OCI-LY3 (cell line): Measurements from ENCODE around the gene TLE5.

Experiments used
- H2AFZ ChIP-seq: fragments of 200-600, 300-600 bp; shearing (Covaris generic); 2 replicates; pipeline ENCODE4 v1.6.0; 2014; ENCODE audit warnings: antibody characterized with exemption, low read depth, low read length
- H3K27ac ChIP-seq: fragments of 200-600, 300-600 bp; sonication (generic); 2 replicates; pipeline ENCODE4 v1.5.1; 2014; ENCODE audit warnings: mild to moderate bottlenecking, low read length, moderate library complexity, mixed read lengths
- H3K27me3 ChIP-seq: fragments of 200-600, 300-600 bp; sonication (generic); 2 replicates; pipeline ENCODE4 v1.6.1; 2014; ENCODE audit warnings: low read depth, low read length, mixed read lengths
- H3K36me3 ChIP-seq: fragments of 200-600, 300-600 bp; sonication (generic); replicated peaks from 2 replicates; pipeline ENCODE3; 2014; ENCODE audit warnings: low read depth, low read length, mixed read lengths
- H3K4me1 ChIP-seq: fragments of 300-600, 200-600 bp; sonication (generic); 2 replicates; pipeline ENCODE4 v1.6.1; 2014; ENCODE audit warnings: low read length, mixed read lengths
- H3K4me2 ChIP-seq: fragments of 200-600, 300-600 bp; sonication (generic); 2 replicates; pipeline ENCODE4 v1.6.1; 2014; ENCODE audit warnings: low read length, mixed read lengths
- H3K4me3 ChIP-seq: fragments of 300-600, 200-600 bp; sonication (generic); 2 replicates; pipeline ENCODE4 v1.5.1; 2014; ENCODE audit warnings: antibody characterized with exemption, mild to moderate bottlenecking, low read length, moderate library complexity
- H3K79me2 ChIP-seq: fragments of 300-600, 200-600 bp; shearing (Covaris generic); 2 replicates; pipeline ENCODE4 v1.6.1; 2014; ENCODE audit warnings: mild to moderate bottlenecking, low read length, mixed read lengths
- H3K9ac ChIP-seq: fragments of 300-600, 200-600 bp; shearing (Covaris generic); 2 replicates; pipeline ENCODE4 v1.6.0; 2014; ENCODE audit warnings: mild to moderate bottlenecking, low read length, moderate library complexity
- H3K9me3 ChIP-seq: fragments of 200-600, 300-600 bp; shearing (Covaris generic); 2 replicates; pipeline ENCODE4 v1.6.1; 2014; ENCODE audit warnings: low read length, mixed read lengths; ENCODE audit not compliant: insufficient read depth
- H4K20me1 ChIP-seq: fragments of 200-600, 300-600 bp; sonication (generic); 2 replicates; pipeline ENCODE4 v1.6.1; 2016; ENCODE audit warnings: low read length, mixed read lengths; ENCODE audit not compliant: insufficient read depth
- CTCF ChIP-seq: fragments of 200-600, 300-600 bp; sonication (generic); IDR thresholded peaks from 2 replicates; pipeline ENCODE4 v1.5.1; 2014; ENCODE audit warnings: antibody characterized with exemption, low read length, low read depth
- EZH2phosphoT487 ChIP-seq: fragments of 200-600 bp; shearing (Covaris generic); IDR thresholded peaks from 2 replicates; pipeline ENCODE4 v1.6.1; 2018; ENCODE audit warnings: antibody characterized with exemption, mixed run types, low read depth

TLE5 gene

GRCh38 chr19:3005345-3005744 lies 57.0 kb downstream of the TLE5 start:
- no peak overlapping the region for H3K27ac ChIP-seq
- no peaks in the 10 kb centered on the region for H4K20me1 ChIP-seq
- no peak overlapping the region for H3K4me2 ChIP-seq
- H3K27me3 ChIP-seq = no peaks in the 10 kb centered on the region
- no peaks in the 10 kb centered on the region for H3K9me3 ChIP-seq
- no peaks in the 10 kb centered on the region for H3K4me1 ChIP-seq
- TF ChIP-seq EZH2phosphoT487 = no peak
- no peak for TF ChIP-seq CTCF
- no peak overlapping the region for H3K4me3 ChIP-seq
- no peaks in the 10 kb centered on the region for H3K79me2 ChIP-seq
- H2AFZ ChIP-seq = no peak overlapping the region
- H3K9ac ChIP-seq = no peak overlapping the region
- H3K36me3 ChIP-seq = no peaks in the 10 kb centered on the region

- H3K4me2 ChIP-seq = no peak overlapping the region
- no peaks in the 10 kb centered on the region for H4K20me1 ChIP-seq
- no peak overlapping the region for H2AFZ ChIP-seq
- no peak overlapping the region for H3K4me3 ChIP-seq
- no peaks in the 10 kb centered on the region for H3K27me3 ChIP-seq
- no peaks in the 10 kb centered on the region for H3K9me3 ChIP-seq
- no peak overlapping the region for H3K27ac ChIP-seq
- no peaks in the 10 kb centered on the region for H3K36me3 ChIP-seq
- no peaks in the 10 kb centered on the region for H3K4me1 ChIP-seq
- TF ChIP-seq CTCF (no peak), EZH2phosphoT487 (no peak)
- H3K79me2 ChIP-seq = no peaks in the 10 kb centered on the region
- no peak overlapping the region for H3K9ac ChIP-seq
These were observed 57.8 kb downstream of the TLE5 start for GRCh38 chr19:3004522-3004921.

DNA sequence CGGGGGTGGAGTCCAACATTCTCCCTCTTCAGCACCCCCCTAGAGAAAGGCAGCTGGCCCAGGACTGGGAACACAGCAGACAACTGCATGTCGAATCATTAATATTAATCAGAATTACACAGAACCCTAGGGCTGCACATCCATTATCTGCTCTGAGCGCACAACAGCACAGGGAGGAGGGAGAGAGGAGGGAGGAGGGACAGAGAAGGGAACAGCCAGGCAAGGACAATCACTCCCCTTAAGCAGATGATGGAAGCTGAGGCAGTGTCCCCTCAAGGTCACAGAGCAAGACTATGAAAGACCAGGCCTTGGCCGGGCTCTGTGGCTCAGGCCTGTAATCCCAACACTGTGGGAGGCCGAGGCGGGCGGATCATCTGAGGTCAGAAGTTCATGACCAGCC lies 59.2 kb downstream of the TLE5 start:
- Histone ChIP-seq H3K9me3 (no peaks in the 10 kb centered on the region), H3K4me1 (no peaks in the 10 kb centered on the region), H3K9ac (no peak overlapping the region), H3K36me3 (no peaks in the 10 kb centered on the region), H3K27ac (no peak overlapping the region), H4K20me1 (no peaks in the 10 kb centered on the region), H2AFZ (no peak overlapping the region), H3K4me3 (no peak overlapping the region), H3K4me2 (no peak overlapping the region), H3K27me3 (no peaks in the 10 kb centered on the region), H3K79me2 (no peaks in the 10 kb centered on the region)
- TF ChIP-seq EZH2phosphoT487 (no peak), CTCF (no peak)
